Measurements from ENCODE around the gene ESAM. TPM values are rescaled to one million over a fixed set of nuclear protein-coding genes. Genes with fewer than 3 reads are reported as not detected.

The ESAM gene
- total and polyA plus RNA-seq, 2 of the 8 experiments (the other 6 are each of a cell fraction or from before 2014, with no cell fraction given), result 0.09 TPM; not detected in 1

DNA sequence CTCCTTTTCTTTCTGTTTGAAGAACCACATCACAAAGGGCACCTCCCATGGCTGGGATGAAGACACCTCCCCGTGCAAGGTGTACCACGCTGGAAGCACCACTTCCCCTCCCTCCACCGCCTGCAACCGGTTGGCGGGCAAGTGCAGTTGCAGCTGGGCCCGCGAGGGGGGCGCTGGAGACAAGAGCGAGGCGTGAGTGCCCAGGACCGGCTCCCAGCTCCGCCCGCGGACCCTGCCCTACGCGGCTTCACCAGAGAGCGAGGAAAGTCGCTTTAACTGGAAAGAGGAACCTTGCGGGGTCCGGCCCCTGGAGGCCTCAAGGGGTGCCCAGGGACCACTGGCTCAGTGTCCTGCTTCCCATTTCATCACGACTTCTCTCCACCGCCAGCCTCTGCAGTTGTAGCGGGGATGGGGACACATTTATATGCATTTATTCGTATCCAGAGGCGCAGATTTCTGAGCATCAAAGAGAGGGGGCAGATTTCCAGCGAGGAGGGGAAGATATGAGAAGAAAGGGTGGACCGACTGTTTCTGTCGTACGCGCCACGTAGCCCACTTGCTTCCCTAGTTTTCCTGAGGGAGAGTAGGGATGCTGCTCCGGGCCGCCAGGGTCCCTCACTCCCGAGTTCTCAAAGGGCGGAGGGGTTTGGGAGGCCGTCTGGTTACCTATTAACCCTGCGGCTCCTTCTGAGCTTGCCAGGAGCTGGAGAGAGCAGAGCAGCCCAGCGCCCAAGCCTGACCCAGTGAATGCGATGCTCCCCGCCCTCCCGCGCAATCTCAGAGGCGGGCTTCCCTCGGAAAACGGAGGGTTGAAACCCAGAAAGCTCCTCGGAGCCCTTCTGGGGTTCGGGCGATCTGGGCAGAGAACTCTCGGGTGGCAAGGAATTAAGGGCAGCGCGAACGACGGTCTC is 3.5 kb downstream of the ESAM start (continued):
- no peak for TF ChIP-seq KDM1A (IDR thresholded peaks at IDR 0.05; ENCODE audit: borderline replicate concordance, low read length)
- no peak for TF ChIP-seq NANOG (IDR thresholded peaks at IDR 0.05; ENCODE audit: insufficient read depth, low read depth, low read length, poor library complexity, severe bottlenecking)
- TF ChIP-seq SP2 (IDR thresholded peaks at IDR 0.05; ENCODE audit: low read length), result no peak
- peak; percentile 37; the same call in 1 of the 2 replicates for TF ChIP-seq CHD2 (IDR thresholded peaks at IDR 0.05; ENCODE audit: low read length)
- TF ChIP-seq BRCA1 (IDR thresholded peaks at IDR 0.05; ENCODE audit: low read depth, low read length), result no peak
- no peak for TF ChIP-seq ATF3 (IDR thresholded peaks at IDR 0.05; ENCODE audit: insufficient read depth, low read depth, low read length)
- no peak for TF ChIP-seq SP4 (IDR thresholded peaks at IDR 0.05; ENCODE audit: low read length)
- no peak for TF ChIP-seq EGR1 (IDR thresholded peaks at IDR 0.05; ENCODE audit: borderline replicate concordance, low read depth, low read length)
- TF ChIP-seq MAX (IDR thresholded peaks at IDR 0.05), result peak; percentile 91
- peak; percentile 82 for TF ChIP-seq E2F6 (IDR thresholded peaks at IDR 0.05)
- TF ChIP-seq SRF (IDR thresholded peaks at IDR 0.05; ENCODE audit: low read depth, low read length), result no peak
- TF ChIP-seq POU5F1 (IDR thresholded peaks at IDR 0.05; ENCODE audit: low read depth, low read length), result no peak
- TF ChIP-seq RNF2 (IDR thresholded peaks at IDR 0.05; ENCODE audit: borderline replicate concordance, low read depth, low read length, missing control alignments, poor library complexity, severe bottlenecking), result no peak
- TF ChIP-seq RAD21 (IDR thresholded peaks at IDR 0.05 in 1 of 2, conservative IDR thresholded peaks at IDR 0.05 in 1 of 2; ENCODE audit: low read depth in 2 of 2, low read length in 2 of 2), result peak; percentile 51 to 65
- TF ChIP-seq TAF7 (optimal IDR thresholded peaks at IDR 0.05; ENCODE audit: borderline replicate concordance, low read depth, low read length), result no peak
- no peak for TF ChIP-seq FOSL1 (IDR thresholded peaks at IDR 0.05; ENCODE audit: insufficient read depth, low read depth, low read length)
- no peak for TF ChIP-seq TEAD4 (IDR thresholded peaks at IDR 0.05; ENCODE audit: low read depth, low read length)
- TF ChIP-seq ATF2 (IDR thresholded peaks at IDR 0.05; ENCODE audit: low read length), result no peak
- TF ChIP-seq BACH1 (IDR thresholded peaks at IDR 0.05; ENCODE audit: low read length), result no peak
- TF ChIP-seq SUZ12 (IDR thresholded peaks at IDR 0.05; ENCODE audit: low read length), result no peak; the same call in 1 of the 2 replicates
